ENCODE data around the gene RABGGTA.

RABGGTA gene

GRCh38 chr14:24269910-24270536 lies 1.4 kb downstream of the RABGGTA start:
- Histone ChIP-seq H3K4me3 (replicated peaks; ENCODE audit: insufficient read depth, low read length) (no peak overlapping the region), H3K27ac (replicated peaks) (no peak overlapping the region), H3K27me3 (ENCODE audit: insufficient read depth, poor library complexity, severe bottlenecking) (no peaks in the 10 kb centered on the region)
- TF ChIP-seq, protein P1, sequence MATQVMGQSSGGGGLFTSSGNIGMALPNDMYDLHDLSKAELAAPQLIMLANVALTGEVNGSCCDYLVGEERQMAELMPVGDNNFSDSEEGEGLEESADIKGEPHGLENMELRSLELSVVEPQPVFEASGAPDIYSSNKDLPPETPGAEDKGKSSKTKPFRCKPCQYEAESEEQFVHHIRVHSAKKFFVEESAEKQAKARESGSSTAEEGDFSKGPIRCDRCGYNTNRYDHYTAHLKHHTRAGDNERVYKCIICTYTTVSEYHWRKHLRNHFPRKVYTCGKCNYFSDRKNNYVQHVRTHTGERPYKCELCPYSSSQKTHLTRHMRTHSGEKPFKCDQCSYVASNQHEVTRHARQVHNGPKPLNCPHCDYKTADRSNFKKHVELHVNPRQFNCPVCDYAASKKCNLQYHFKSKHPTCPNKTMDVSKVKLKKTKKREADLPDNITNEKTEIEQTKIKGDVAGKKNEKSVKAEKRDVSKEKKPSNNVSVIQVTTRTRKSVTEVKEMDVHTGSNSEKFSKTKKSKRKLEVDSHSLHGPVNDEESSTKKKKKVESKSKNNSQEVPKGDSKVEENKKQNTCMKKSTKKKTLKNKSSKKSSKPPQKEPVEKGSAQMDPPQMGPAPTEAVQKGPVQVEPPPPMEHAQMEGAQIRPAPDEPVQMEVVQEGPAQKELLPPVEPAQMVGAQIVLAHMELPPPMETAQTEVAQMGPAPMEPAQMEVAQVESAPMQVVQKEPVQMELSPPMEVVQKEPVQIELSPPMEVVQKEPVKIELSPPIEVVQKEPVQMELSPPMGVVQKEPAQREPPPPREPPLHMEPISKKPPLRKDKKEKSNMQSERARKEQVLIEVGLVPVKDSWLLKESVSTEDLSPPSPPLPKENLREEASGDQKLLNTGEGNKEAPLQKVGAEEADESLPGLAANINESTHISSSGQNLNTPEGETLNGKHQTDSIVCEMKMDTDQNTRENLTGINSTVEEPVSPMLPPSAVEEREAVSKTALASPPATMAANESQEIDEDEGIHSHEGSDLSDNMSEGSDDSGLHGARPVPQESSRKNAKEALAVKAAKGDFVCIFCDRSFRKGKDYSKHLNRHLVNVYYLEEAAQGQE (IDR thresholded peaks at IDR 0.05; ENCODE audit: insufficient replicate concordance, low read depth), result no peak
- TF ChIP-seq, protein P2, sequence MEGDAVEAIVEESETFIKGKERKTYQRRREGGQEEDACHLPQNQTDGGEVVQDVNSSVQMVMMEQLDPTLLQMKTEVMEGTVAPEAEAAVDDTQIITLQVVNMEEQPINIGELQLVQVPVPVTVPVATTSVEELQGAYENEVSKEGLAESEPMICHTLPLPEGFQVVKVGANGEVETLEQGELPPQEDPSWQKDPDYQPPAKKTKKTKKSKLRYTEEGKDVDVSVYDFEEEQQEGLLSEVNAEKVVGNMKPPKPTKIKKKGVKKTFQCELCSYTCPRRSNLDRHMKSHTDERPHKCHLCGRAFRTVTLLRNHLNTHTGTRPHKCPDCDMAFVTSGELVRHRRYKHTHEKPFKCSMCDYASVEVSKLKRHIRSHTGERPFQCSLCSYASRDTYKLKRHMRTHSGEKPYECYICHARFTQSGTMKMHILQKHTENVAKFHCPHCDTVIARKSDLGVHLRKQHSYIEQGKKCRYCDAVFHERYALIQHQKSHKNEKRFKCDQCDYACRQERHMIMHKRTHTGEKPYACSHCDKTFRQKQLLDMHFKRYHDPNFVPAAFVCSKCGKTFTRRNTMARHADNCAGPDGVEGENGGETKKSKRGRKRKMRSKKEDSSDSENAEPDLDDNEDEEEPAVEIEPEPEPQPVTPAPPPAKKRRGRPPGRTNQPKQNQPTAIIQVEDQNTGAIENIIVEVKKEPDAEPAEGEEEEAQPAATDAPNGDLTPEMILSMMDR (IDR thresholded peaks at IDR 0.05; ENCODE audit: insufficient read depth, low read length), result no peak
- TF ChIP-seq POLR2AphosphoS5 (IDR thresholded peaks at IDR 0.05; ENCODE audit: low read depth) (no peak), SPI1 (IDR thresholded peaks at IDR 0.05; ENCODE audit: borderline replicate concordance, low read depth) (no peak), GABPA (IDR thresholded peaks at IDR 0.05; ENCODE audit: low read depth) (no peak)
- DNase-seq (ENCODE audit: low read depth in 1 of 2, low spot score in 1 of 2), result no peak

- DNase-seq (ENCODE audit: low read depth in 1 of 2, low spot score in 1 of 2), result no peak
- Histone ChIP-seq H3K4me3 (replicated peaks; ENCODE audit: insufficient read depth, low read length) (no peak overlapping the region), H3K27ac (replicated peaks) (no peak overlapping the region), H3K27me3 (ENCODE audit: insufficient read depth, poor library complexity, severe bottlenecking) (no peaks in the 10 kb centered on the region)
- TF ChIP-seq SPI1 (IDR thresholded peaks at IDR 0.05; ENCODE audit: borderline replicate concordance, low read depth), result no peak
- TF ChIP-seq, protein P1 (IDR thresholded peaks at IDR 0.05; ENCODE audit: insufficient replicate concordance, low read depth), result no peak
- TF ChIP-seq GABPA (IDR thresholded peaks at IDR 0.05; ENCODE audit: low read depth), result no peak
- TF ChIP-seq, protein P2 (IDR thresholded peaks at IDR 0.05; ENCODE audit: insufficient read depth, low read length), result no peak
- no peak for TF ChIP-seq POLR2AphosphoS5 (IDR thresholded peaks at IDR 0.05; ENCODE audit: low read depth)
Measured at GRCh38 chr14:24269368-24269767, 2.0 kb downstream of the RABGGTA start.

- H3K27ac ChIP-seq (replicated peaks), result no peak overlapping the region
Measured at GRCh38 chr14:24268225-24268624, 3.2 kb downstream of the RABGGTA start.

More at GRCh38 chr14:24268225-24268624, 3.2 kb downstream of the RABGGTA start:
- Histone ChIP-seq H3K4me3 (replicated peaks; ENCODE audit: insufficient read depth, low read length) (no peak overlapping the region), H3K27me3 (ENCODE audit: insufficient read depth, poor library complexity, severe bottlenecking) (no peaks in the 10 kb centered on the region)
- no peak for DNase-seq (ENCODE audit: low read depth in 1 of 2, low spot score in 1 of 2)
- TF ChIP-seq, protein P2 (IDR thresholded peaks at IDR 0.05; ENCODE audit: insufficient read depth, low read length), result no peak
- TF ChIP-seq, protein P1 (IDR thresholded peaks at IDR 0.05; ENCODE audit: insufficient replicate concordance, low read depth), result no peak
- TF ChIP-seq GABPA (IDR thresholded peaks at IDR 0.05; ENCODE audit: low read depth) (no peak), POLR2AphosphoS5 (IDR thresholded peaks at IDR 0.05; ENCODE audit: low read depth) (no peak), SPI1 (IDR thresholded peaks at IDR 0.05; ENCODE audit: borderline replicate concordance, low read depth) (no peak)
